Measurements from ENCODE around the gene CD276. TPM values are rescaled to one million over a fixed set of nuclear protein-coding genes. Genes with fewer than 3 reads are reported as not detected.
"Not testable (repeated sequence)": the region's sequence is repeated elsewhere in the genome, so short reads cannot be mapped to it uniquely, and the experiment has no call there.

The CD276 gene
- total RNA-seq, 2 donors from 2014 or later: 24.6 to 59.7 TPM

- H3K9me3 ChIP-seq; H3K4me1 ChIP-seq; H3K4me3 ChIP-seq; ATAC-seq; DNase-seq; intact Hi-C loops (cut with DNase I); H3K27me3 ChIP-seq; H3K27ac ChIP-seq; H3K36me3 ChIP-seq (replicated peaks in 1 of 2; ENCODE audit: insufficient read depth in 1 of 2, low read depth in 2 of 2): not testable (repeated sequence)
- 75 to 79% methylated on average over 13 to 19 of the region's 23 CpGs for WGBS, 2 donors
These were observed 20.1 kb downstream of the CD276 start for GRCh38 chr15:73704142-73704868.

- TF ChIP-seq POLR2A (IDR thresholded peaks at IDR 0.05): no peak
- peak; percentile 26 to 70 (median 64) for TF ChIP-seq CTCF (IDR thresholded peaks at IDR 0.05)
- no peak overlapping the region for H3K27ac ChIP-seq
- peaks cover 0 to 3% of the 10 kb centered on the region in 2 donors for H3K36me3 ChIP-seq (replicated peaks in 1 of 2; ENCODE audit: insufficient read depth in 1 of 2, low read depth in 2 of 2)
- H3K27me3 ChIP-seq: no peaks in the 10 kb centered on the region
- peak; percentile 58 for ATAC-seq
- no peak overlapping the region for H3K4me3 ChIP-seq
- intact Hi-C loops (cut with DNase I): no loop called here
- 45 to 54% methylated on average over 12 to 13 of the region's 13 CpGs for WGBS, 2 donors
- DNase-seq: peak; percentile 58 to 70 (median 62)
- H3K4me1 ChIP-seq: no peaks in the 10 kb centered on the region
- H3K9me3 ChIP-seq: no peaks in the 10 kb centered on the region
These were observed 20.9 kb downstream of the CD276 start for GRCh38 chr15:73704869-73705645.

GRCh38 chr15:73708691-73709090 lies 24.5 kb downstream of the CD276 start:
- no peak for TF ChIP-seq CTCF (IDR thresholded peaks at IDR 0.05)
- TF ChIP-seq POLR2A (IDR thresholded peaks at IDR 0.05): no peak
- Histone ChIP-seq H3K27me3 (no peaks in the 10 kb centered on the region), H3K36me3 (replicated peaks in 1 of 2; ENCODE audit: insufficient read depth in 1 of 2, low read depth in 2 of 2) (peaks cover 0 to 3% of the 10 kb centered on the region in 2 donors), H3K4me1 (no peaks in the 10 kb centered on the region), H3K27ac (no peak overlapping the region), H3K4me3 (no peak overlapping the region), H3K9me3 (no peaks in the 10 kb centered on the region)
- DNase-seq: no peak
- ATAC-seq: no peak
- intact Hi-C loops (cut with DNase I): no loop called here
- WGBS, 2 donors: 89 to 99% methylated on average over 6 of the region's 6 CpGs

- Histone ChIP-seq H3K4me1 (no peaks in the 10 kb centered on the region), H3K9me3 (no peaks in the 10 kb centered on the region), H3K27ac (no peak overlapping the region), H3K27me3 (no peaks in the 10 kb centered on the region), H3K36me3 (replicated peaks in 1 of 2; ENCODE audit: insufficient read depth in 1 of 2, low read depth in 2 of 2) (peaks cover 0 to 3% of the 10 kb centered on the region in 2 donors), H3K4me3 (no peak overlapping the region)
- 86 to 93% methylated on average over 1 to 6 of the region's 6 CpGs for WGBS, 2 donors
- intact Hi-C loops (cut with DNase I): no loop called here
- DNase-seq: no peak
- no peak for TF ChIP-seq CTCF (IDR thresholded peaks at IDR 0.05)
- no peak for ATAC-seq
These were observed 25.1 kb downstream of the CD276 start for GRCh38 chr15:73709241-73709640.

- H3K27ac ChIP-seq: no peak overlapping the region
- no peak for ATAC-seq
- no peak for TF ChIP-seq POLR2A (IDR thresholded peaks at IDR 0.05)
- TF ChIP-seq CTCF (IDR thresholded peaks at IDR 0.05): no peak
- no peak overlapping the region for H3K4me3 ChIP-seq
- 84 to 92% methylated on average over 3 to 4 of the region's 4 CpGs for WGBS, 2 donors
- DNase-seq: no peak
- H3K4me1 ChIP-seq: no peaks in the 10 kb centered on the region
- peaks cover 0 to 3% of the 10 kb centered on the region in 2 donors for H3K36me3 ChIP-seq (replicated peaks in 1 of 2; ENCODE audit: insufficient read depth in 1 of 2, low read depth in 2 of 2)
- H3K9me3 ChIP-seq: no peaks in the 10 kb centered on the region
- intact Hi-C loops (cut with DNase I): no loop called here
- H3K27me3 ChIP-seq: no peaks in the 10 kb centered on the region
These were observed 25.5 kb downstream of the CD276 start for GRCh38 chr15:73709686-73710085.
